ENCODE results near the gene ALG9. TPM values are rescaled to one million over a fixed set of nuclear protein-coding genes. Genes with fewer than 3 reads are reported as not detected.

Gene ALG9
- total RNA-seq, 1 donor from 2014 or later, result 19.2 TPM

GRCh38 chr11:111815489-111815888 is 55.9 kb downstream of the ALG9 start:
- DNase-seq (ENCODE audit: low read depth), result no peak
- no peak overlapping the region for H3K4me3 ChIP-seq (ENCODE audit: low read depth, low read length)
- TF ChIP-seq CTCF (conservative IDR thresholded peaks at IDR 0.05; ENCODE audit: low read depth, low read length), result no peak

DNA sequence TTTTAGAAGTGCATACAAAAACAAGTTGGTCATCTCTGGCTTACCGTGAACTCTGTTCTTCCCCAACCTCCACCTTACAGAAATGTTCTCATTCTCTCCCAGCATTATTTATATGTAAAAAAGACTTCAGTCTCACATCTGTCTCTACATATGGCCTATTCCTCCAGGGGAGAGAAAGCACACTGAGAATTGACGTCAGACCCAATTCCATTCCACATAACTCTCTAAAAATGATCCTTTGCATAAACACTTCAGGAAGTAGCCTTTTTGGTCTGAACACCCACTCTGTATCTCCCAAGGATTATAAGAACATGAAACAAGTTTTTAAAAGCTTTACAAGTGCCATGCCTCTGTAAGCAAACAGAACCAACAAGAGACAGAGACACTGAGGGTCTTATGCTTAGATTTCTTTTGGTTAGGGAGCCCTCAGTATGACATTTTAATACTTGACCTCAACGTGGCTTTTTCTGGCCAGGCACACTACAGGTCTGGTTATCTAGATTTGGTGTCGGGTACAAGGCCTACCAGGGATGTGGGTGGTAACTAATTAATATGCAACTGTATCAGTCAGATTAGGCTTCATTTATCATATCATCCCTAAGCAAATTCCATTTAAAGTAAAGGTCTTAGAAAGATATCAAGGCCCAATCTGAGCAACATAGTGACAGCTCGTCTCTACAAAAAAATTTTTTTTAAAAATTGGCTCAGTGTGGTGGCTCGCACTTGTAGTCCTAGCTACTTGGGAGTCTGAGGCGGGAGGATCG is 56.6 kb downstream of the ALG9 start:
- H3K4me3 ChIP-seq (ENCODE audit: low read depth, low read length), result no peak overlapping the region
- TF ChIP-seq CTCF (conservative IDR thresholded peaks at IDR 0.05; ENCODE audit: low read depth, low read length), result no peak

DNA sequence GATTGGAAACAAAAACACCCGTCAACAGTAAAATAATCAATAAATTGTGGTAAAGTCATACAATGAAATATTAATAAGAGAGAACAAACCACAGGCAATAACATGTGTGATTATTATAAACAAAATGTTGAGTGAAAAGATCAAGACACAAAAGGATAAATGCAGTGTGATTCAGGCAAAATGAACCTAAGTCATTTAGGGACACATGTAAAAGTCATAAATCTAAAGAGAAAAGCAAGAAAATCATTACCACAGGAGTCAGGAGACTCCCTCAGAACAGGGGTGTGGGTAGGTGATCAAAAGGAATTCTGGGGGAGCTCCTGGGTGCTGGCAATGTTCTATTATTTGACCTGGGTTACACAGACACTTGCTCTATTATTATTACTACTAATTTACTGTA is 57.3 kb downstream of the ALG9 start:
- DNase-seq (ENCODE audit: low read depth), result no peak
- no peak for TF ChIP-seq CTCF (conservative IDR thresholded peaks at IDR 0.05; ENCODE audit: low read depth, low read length)
- no peak overlapping the region for H3K4me3 ChIP-seq (ENCODE audit: low read depth, low read length)

More for the DNA sequence above, 56.6 kb downstream of the ALG9 start:
- DNase-seq (ENCODE audit: low read depth), result no peak

- no peak overlapping the region for H3K4me3 ChIP-seq (ENCODE audit: low read depth, low read length)
- no peak for DNase-seq (ENCODE audit: low read depth)
- no peak for TF ChIP-seq CTCF (conservative IDR thresholded peaks at IDR 0.05; ENCODE audit: low read depth, low read length)
Observed at GRCh38 chr11:111812211-111812610, 59.2 kb downstream of the ALG9 start.

DNA sequence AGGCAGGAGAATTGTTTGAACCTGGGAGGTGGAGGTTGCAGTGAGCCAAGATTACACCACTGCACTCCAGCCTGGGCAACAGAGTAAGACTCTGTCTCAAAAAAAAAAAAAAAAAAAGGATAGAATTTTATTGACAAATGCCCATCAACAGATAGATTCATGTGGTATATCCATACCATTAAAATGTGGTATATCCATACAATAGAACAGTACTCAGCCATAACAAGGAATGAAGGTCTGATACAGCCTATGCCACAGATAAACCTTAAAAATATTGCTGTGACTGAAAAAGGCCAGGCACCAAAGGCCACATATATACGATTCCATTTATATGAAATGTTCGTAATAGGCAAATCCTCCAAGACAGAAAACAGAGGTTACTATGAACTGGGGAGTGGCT is 59.9 kb downstream of the ALG9 start:
- H3K4me3 ChIP-seq (ENCODE audit: low read depth, low read length), result no peak overlapping the region
- no peak for TF ChIP-seq CTCF (conservative IDR thresholded peaks at IDR 0.05; ENCODE audit: low read depth, low read length)
- no peak for DNase-seq (ENCODE audit: low read depth)

GRCh38 chr11:111808834-111809233 is 62.5 kb downstream of the ALG9 start:
- no peak for TF ChIP-seq CTCF (conservative IDR thresholded peaks at IDR 0.05; ENCODE audit: low read depth, low read length)
- no peak for DNase-seq (ENCODE audit: low read depth)
- H3K4me3 ChIP-seq (ENCODE audit: low read depth, low read length), result no peak overlapping the region

- DNase-seq (ENCODE audit: low read depth), result no peak
- TF ChIP-seq CTCF (conservative IDR thresholded peaks at IDR 0.05; ENCODE audit: low read depth, low read length), result no peak
- no peak overlapping the region for H3K4me3 ChIP-seq (ENCODE audit: low read depth, low read length)
Observed at GRCh38 chr11:111808063-111808588, 63.3 kb downstream of the ALG9 start.
